DOHH2 (cell line): ENCODE data around the gene AMMECR1.

Experiments
- CTCF ChIP-seq: fragments of 200-600 bp; sonication (generic); IDR thresholded peaks from one replicate; pipeline ENCODE4 v1.5.1; 2014; ENCODE audit warnings: antibody characterized with exemption, mild to moderate bottlenecking, low read depth, low read length; ENCODE audit not compliant: poor library complexity, severe bottlenecking
- EZH2phosphoT487 ChIP-seq: fragments of 200-600 bp; sonication (generic); IDR thresholded peaks from 2 replicates; pipeline ENCODE4 v1.6.1; 2017; ENCODE audit warnings: borderline replicate concordance, mild to moderate bottlenecking, antibody characterized with exemption, low read length, moderate library complexity, mixed read lengths

GRCh38 chrX:110211340-110211739, 106.5 kb downstream of the AMMECR1 start:
- no peak for TF ChIP-seq CTCF
- TF ChIP-seq EZH2phosphoT487 = no peak
